DMS53 (cell line): ENCODE measurements around the gene NFX1.
"Not testable (repeated sequence)": the region's sequence is repeated elsewhere in the genome, so short reads cannot be mapped to it uniquely, and the experiment has no call there.

Experiments used
- DNase-seq: peaks from one replicate; lab custom pipeline; 2025; lab: John Stamatoyannopoulos, UW

NFX1 gene

GRCh38 chr9:33388110-33388994 is 98.0 kb downstream of the NFX1 start:
- no peak for DNase-seq

- peak; percentile 86 for DNase-seq
Measured at GRCh38 chr9:33391111-33391771, 100.9 kb downstream of the NFX1 start.

GRCh38 chr9:33392591-33393021 is 102.3 kb downstream of the NFX1 start:
- not testable (repeated sequence) for DNase-seq

- no peak for DNase-seq
Measured at GRCh38 chr9:33393581-33393980, 103.3 kb downstream of the NFX1 start.

- not testable (repeated sequence) for DNase-seq
Measured at GRCh38 chr9:33393986-33394385, 103.7 kb downstream of the NFX1 start.

GRCh38 chr9:33395159-33395879 is 105.0 kb downstream of the NFX1 start:
- peak; percentile 95 for DNase-seq

- not testable (repeated sequence) for DNase-seq
Measured at GRCh38 chr9:33397801-33398200, 107.5 kb downstream of the NFX1 start.

GRCh38 chr9:33399047-33399446 is 108.7 kb downstream of the NFX1 start:
- DNase-seq, result not testable (repeated sequence)

- not testable (repeated sequence) for DNase-seq
Measured at GRCh38 chr9:33401809-33402208, 111.5 kb downstream of the NFX1 start.

- DNase-seq, result not testable (repeated sequence)
Measured at GRCh38 chr9:33402371-33402770, 112.1 kb downstream of the NFX1 start, which contains the start of gene AQP7. Gene AQP7, minus strand, starts transcription at chr9:33402568. Its CDS starts 1,306 bp downstream, at chr9:33401262.

- no peak for DNase-seq
Measured at GRCh38 chr9:33403941-33404787, 113.8 kb downstream of the NFX1 start.

GRCh38 chr9:33404788-33405362 is 114.6 kb downstream of the NFX1 start:
- DNase-seq, result no peak

GRCh38 chr9:33407061-33407460 is 116.7 kb downstream of the NFX1 start:
- DNase-seq, result no peak

GRCh38 chr9:33408087-33408486 is 117.8 kb downstream of the NFX1 start:
- DNase-seq, result no peak

- no peak for DNase-seq
Measured at GRCh38 chr9:33414268-33414667, 124.0 kb downstream of the NFX1 start.

- peak; percentile 35 for DNase-seq
Measured at GRCh38 chr9:33414889-33415500, 124.7 kb downstream of the NFX1 start.

GRCh38 chr9:33415501-33416038 is 125.3 kb downstream of the NFX1 start:
- DNase-seq, result peak; percentile 99

- DNase-seq, result peak; percentile 71
Measured at GRCh38 chr9:33416996-33417395, 126.7 kb downstream of the NFX1 start.

GRCh38 chr9:33418090-33418489 is 127.8 kb downstream of the NFX1 start:
- no peak for DNase-seq

- no peak for DNase-seq
Measured at GRCh38 chr9:33419708-33420303, 129.5 kb downstream of the NFX1 start.
